WTC11 (cell line): Measurements from ENCODE around the gene MOB1B.

Experiments used
- ATF3 ChIP-seq: sonication (generic); formaldehyde crosslinking; conservative IDR thresholded peaks from 2 replicates; pipeline ENCODE4 v1.8.1; 2022; ENCODE audit warnings: mild to moderate bottlenecking, missing genetic modification reagents
- CTCF ChIP-seq: fragments of 200-600 bp; IDR thresholded peaks from 2 replicates; pipeline ENCODE4 v1.8.0; 2022; ENCODE audit warnings: antibody characterized with exemption
- ESRRA ChIP-seq: sonication (generic); formaldehyde crosslinking; IDR thresholded peaks from 2 replicates; pipeline ENCODE4 v1.8.1; 2022; ENCODE audit warnings: mild to moderate bottlenecking, missing genetic modification reagents, borderline replicate concordance
- SP1 ChIP-seq: sonication (generic); formaldehyde crosslinking; conservative IDR thresholded peaks from 2 replicates; pipeline ENCODE4 v1.8.1; 2022; ENCODE audit warnings: missing genetic modification reagents

GRCh38 chr4:70855464-70855863 is 46.7 kb upstream of the MOB1B start:
- TF ChIP-seq CTCF (no peak), ATF3 (no peak), SP1 (CRISPR knock-in tag) (no peak), ESRRA (CRISPR knock-in tag) (no peak)
